Activated CD4-positive, alpha-beta T cell treated with anti-CD3 and anti-CD28 coated beads, Interleukin-2, amount 10 ng/mL, durations not matched to agents 24 days and 14 days (primary cell): ENCODE measurements around the gene UBR3. TPM values are rescaled to one million over a fixed set of nuclear protein-coding genes. Genes with fewer than 3 reads are reported as not detected.
A peak's percentile ranks its signal among the peaks of the same experiment; 100 is the strongest.

Experiments
- DNase-seq: peaks from one replicate; pipeline ENCODE4 v3.0.0; 2022
- H3K27ac Mint-ChIP-seq: one replicate; pipeline ENCODE4 v1.8.0; 2022; ENCODE audit warnings: mild to moderate bottlenecking, mixed read lengths
- H3K27me3 Mint-ChIP-seq: one replicate; pipeline ENCODE4 v1.8.0; 2022; ENCODE audit warnings: mixed read lengths
- H3K36me3 Mint-ChIP-seq: one replicate; pipeline ENCODE4 v1.8.0; 2022; ENCODE audit warnings: low read depth, mild to moderate bottlenecking, mixed read lengths
- H3K4me1 Mint-ChIP-seq: one replicate; pipeline ENCODE4 v1.8.0; 2021; ENCODE audit warnings: mixed read lengths
- H3K4me3 Mint-ChIP-seq: one replicate; pipeline ENCODE4 v1.8.0; 2022; ENCODE audit warnings: mild to moderate bottlenecking, moderate library complexity, mixed read lengths
- H3K9me3 Mint-ChIP-seq: one replicate; pipeline ENCODE4 v1.8.0; 2021; ENCODE audit warnings: mixed read lengths
- intact Hi-C: fragments of 100-400 bp; cut with micrococcal nuclease; formaldehyde crosslinking; loops from one replicate; pipeline ENCODE4 v1.15.1; 2023
- total RNA-seq: library from RNA; stranded (reverse); gene quantifications from 2 replicates; pipeline ENCODE4 v1.2.3, GENCODE V29; 2022

UBR3 gene, protein sequence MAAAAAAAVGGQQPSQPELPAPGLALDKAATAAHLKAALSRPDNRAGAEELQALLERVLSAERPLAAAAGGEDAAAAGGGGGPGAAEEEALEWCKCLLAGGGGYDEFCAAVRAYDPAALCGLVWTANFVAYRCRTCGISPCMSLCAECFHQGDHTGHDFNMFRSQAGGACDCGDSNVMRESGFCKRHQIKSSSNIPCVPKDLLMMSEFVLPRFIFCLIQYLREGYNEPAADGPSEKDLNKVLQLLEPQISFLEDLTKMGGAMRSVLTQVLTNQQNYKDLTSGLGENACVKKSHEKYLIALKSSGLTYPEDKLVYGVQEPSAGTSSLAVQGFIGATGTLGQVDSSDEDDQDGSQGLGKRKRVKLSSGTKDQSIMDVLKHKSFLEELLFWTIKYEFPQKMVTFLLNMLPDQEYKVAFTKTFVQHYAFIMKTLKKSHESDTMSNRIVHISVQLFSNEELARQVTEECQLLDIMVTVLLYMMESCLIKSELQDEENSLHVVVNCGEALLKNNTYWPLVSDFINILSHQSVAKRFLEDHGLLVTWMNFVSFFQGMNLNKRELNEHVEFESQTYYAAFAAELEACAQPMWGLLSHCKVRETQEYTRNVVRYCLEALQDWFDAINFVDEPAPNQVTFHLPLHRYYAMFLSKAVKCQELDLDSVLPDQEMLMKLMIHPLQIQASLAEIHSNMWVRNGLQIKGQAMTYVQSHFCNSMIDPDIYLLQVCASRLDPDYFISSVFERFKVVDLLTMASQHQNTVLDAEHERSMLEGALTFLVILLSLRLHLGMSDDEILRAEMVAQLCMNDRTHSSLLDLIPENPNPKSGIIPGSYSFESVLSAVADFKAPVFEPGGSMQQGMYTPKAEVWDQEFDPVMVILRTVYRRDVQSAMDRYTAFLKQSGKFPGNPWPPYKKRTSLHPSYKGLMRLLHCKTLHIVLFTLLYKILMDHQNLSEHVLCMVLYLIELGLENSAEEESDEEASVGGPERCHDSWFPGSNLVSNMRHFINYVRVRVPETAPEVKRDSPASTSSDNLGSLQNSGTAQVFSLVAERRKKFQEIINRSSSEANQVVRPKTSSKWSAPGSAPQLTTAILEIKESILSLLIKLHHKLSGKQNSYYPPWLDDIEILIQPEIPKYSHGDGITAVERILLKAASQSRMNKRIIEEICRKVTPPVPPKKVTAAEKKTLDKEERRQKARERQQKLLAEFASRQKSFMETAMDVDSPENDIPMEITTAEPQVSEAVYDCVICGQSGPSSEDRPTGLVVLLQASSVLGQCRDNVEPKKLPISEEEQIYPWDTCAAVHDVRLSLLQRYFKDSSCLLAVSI (N-terminal part only)
- 25.8 and 26.0 TPM in 2 replicates for total RNA-seq

DNA sequence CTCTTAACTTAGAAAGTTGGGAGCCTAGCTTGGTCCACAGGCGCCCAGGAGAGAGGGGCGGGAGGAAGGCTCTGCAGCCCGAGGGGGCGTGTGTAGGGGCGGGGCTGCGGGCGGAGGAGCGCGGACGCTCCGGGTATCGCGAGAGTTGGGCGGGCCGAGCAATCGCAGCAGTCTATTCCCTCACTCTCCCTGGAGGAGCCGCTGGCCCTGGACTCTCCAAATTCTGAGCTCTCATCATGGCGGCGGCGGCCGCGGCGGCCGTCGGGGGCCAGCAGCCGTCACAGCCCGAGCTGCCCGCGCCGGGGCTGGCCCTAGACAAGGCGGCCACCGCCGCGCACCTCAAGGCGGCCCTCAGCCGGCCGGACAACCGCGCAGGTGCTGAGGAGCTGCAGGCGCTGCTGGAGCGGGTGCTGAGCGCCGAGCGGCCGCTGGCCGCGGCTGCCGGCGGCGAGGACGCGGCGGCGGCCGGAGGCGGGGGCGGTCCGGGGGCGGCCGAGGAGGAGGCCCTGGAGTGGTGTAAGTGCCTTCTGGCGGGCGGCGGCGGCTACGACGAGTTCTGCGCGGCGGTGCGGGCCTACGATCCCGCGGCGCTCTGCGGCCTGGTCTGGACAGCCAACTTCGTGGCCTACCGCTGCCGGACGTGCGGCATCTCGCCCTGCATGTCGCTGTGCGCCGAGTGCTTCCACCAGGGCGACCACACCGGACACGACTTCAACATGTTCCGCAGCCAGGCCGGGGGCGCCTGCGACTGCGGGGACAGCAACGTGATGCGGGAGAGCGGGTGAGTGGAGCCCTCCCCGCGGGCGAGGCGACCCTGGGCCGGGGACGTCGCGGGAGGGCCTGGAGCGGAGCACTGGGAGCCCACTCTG lies at the start of gene UBR3:
UBR3 (plus strand) TSS at position 183 of the 869 bp plus-strand sequence; CDS start at position 237, 54 bp downstream.
- peaks cover 39% of the 10 kb centered on the region for H3K4me1 Mint-ChIP-seq
- peak within 1 kb of the TSS; percentile 92 for H3K4me3 Mint-ChIP-seq
- H3K9me3 Mint-ChIP-seq: no peaks in the 10 kb centered on the region
- H3K27ac Mint-ChIP-seq: peak within 1 kb of the TSS; percentile 93
- DNase-seq: peak; percentile 97
- no peaks in the 10 kb centered on the region for H3K27me3 Mint-ChIP-seq
- H3K36me3 Mint-ChIP-seq: peaks cover 16% of the 10 kb centered on the region
- intact Hi-C loops: loop anchor here (1.0 to 2.0 kb wide), 3 partner anchors 29 to 133 kb away; partner anchors contain the start of genes CFAP210, PHOSPHO2 and SSB

DNA sequence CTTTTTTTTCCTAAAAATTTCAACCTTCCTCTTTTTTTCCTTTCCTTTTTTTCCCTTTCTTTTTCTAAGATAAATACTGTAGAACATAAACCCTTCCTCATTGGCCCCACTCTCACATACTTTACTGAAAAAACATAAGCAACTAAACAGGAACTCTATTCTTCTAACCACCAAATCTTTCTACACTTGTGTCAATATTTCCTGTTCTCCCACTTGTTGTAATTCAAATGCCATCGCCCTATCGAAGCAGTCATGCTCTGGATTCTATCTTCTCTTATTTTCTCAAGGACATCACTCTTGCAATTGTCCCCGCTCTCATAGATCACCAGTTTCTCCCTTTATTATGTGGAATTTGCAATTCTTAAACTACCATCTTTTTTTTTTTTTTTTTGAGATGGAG lies 48.8 kb upstream of the UBR3 start:
- DNase-seq: no peak
- H3K36me3 Mint-ChIP-seq: no peaks in the 10 kb centered on the region
- peaks cover 6% of the 10 kb centered on the region for H3K4me1 Mint-ChIP-seq
- H3K9me3 Mint-ChIP-seq: no peaks in the 10 kb centered on the region
- H3K4me3 Mint-ChIP-seq: no peak overlapping the region
- peaks cover 4% of the 10 kb centered on the region for H3K27me3 Mint-ChIP-seq
- intact Hi-C loops: no loop called here
- H3K27ac Mint-ChIP-seq: no peak overlapping the region

DNA sequence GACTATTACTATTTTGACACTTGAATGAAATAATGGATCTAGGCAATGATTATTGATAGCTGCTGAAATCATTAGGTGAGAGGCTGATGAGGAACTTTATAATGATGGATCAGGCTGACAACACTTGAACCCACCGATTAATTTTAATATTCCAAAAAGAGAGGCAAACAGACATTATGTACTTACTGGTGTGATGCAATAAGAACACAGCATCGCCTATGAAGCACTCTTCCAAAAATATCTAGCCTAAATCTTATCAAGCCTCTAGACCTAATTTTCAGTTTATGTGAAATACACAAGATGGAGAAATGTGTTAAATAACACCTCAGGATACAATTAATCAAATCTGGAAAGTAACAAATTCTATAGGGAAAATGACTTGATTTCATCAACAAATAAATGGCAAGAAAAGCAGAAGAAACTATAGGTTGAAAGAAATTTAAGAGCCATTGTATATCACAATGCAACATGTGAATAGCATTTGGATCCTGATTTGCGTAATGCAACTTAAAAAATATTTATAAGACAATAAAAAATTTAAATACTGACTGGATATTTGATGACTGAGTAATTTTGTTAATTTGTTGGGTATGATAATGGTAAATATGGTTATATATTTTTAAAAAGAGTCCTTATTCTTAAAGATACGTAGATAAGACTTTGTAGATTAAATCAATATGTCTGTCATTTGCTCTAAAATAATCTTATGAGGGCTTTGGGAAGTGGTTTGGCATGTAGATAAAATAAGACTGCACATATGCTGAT lies 45.8 kb upstream of the UBR3 start:
- DNase-seq: no peak
- Mint-ChIP-seq H3K4me3 (no peak overlapping the region), H3K27ac (no peak overlapping the region), H3K27me3 (peaks cover 4% of the 10 kb centered on the region), H3K36me3 (no peaks in the 10 kb centered on the region), H3K4me1 (peaks cover 3% of the 10 kb centered on the region), H3K9me3 (no peaks in the 10 kb centered on the region)
- intact Hi-C loops: no loop called here

DNA sequence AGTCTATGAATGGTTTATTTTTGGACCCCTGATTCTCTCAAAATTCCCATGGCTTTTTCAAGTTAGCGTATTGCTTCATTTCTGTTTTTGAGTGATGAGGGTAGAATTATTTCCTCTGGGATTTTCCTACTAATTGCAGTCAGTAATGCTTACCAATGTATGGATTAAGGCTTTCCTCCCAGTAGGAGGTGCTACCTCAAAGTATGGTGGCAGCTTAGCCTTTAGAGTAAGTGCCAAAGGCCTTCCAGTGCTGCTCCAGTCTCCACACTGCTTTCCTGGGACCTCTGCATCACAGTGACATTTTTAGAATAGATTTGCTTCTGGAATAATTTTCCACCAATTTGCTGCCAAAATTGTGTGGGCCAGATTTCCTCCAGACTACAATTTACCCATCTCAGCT lies 44.7 kb upstream of the UBR3 start:
- Mint-ChIP-seq H3K36me3 (no peaks in the 10 kb centered on the region), H3K4me1 (peaks cover 3% of the 10 kb centered on the region), H3K9me3 (no peaks in the 10 kb centered on the region), H3K27me3 (peaks cover 4% of the 10 kb centered on the region), H3K27ac (no peak overlapping the region), H3K4me3 (no peak overlapping the region)
- intact Hi-C loops: no loop called here
- no peak for DNase-seq

DNA sequence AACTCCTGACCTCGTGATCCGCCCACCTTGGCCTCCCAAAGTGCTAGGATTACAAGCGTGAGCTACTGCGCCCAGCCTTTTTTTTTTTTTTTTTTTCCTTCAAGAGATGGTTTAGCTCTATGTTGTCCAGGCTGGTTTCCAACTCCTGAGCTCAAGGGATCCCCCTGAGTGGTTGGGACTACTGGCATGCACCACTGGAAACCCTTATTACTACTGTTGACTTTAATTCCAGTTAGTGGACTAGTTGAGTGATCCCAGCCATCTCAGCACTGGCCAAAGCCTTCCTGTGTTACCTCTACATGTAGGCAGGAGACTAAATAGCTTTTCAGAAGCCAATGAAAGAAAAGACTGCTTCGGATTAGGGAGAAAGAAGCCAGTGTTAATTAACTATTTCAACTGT lies 36.7 kb upstream of the UBR3 start:
- Mint-ChIP-seq H3K4me3 (no peak overlapping the region), H3K4me1 (peaks cover 5% of the 10 kb centered on the region), H3K9me3 (no peaks in the 10 kb centered on the region), H3K27me3 (peaks cover 31% of the 10 kb centered on the region), H3K27ac (no peak overlapping the region), H3K36me3 (no peaks in the 10 kb centered on the region)
- no peak for DNase-seq
- intact Hi-C loops: no loop called here

DNA sequence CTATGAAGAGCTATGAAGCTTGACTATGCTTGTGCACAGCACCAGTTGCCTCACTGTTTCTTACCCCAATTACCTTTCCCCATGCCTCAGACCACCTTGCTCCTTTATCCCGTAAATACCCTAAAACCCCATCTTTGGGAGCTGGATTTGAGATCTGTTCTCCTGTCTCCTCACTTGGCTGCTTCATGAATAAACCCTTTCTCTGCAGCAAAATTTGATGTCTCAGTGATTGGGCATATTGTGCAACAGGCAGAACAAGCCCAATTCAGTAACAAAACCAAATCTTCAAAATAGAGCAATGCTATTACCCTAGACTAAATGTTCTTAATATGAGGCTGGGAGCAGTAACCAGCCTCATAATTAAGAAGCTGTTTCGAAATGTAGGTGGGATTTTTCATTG lies 32.1 kb upstream of the UBR3 start:
- Mint-ChIP-seq H3K36me3 (no peaks in the 10 kb centered on the region), H3K4me3 (no peak overlapping the region), H3K9me3 (peaks cover 3% of the 10 kb centered on the region), H3K4me1 (peaks cover 10% of the 10 kb centered on the region), H3K27me3 (peaks cover 17% of the 10 kb centered on the region), H3K27ac (no peak overlapping the region)
- DNase-seq: no peak
- intact Hi-C loops: no loop called here

DNA sequence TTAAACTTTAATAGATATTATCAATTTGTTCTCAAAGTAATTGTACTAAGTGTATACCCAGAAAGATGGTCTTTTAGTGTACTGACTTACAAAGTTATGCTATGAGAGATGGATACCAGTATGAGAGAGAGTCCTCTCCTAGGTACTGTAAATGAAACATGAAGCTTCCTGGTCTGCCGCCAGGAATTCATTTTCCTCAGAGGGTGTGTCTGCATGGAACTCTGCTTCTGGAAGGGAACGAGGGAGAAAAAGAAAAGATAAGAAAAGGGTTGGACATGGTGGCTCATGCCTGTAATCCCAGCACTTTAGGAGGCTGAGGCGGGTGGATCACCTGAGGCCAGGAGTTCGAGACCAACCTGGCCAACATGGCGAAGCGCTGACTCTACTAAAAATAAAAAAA lies 30.8 kb upstream of the UBR3 start:
- no peak overlapping the region for H3K4me3 Mint-ChIP-seq
- H3K9me3 Mint-ChIP-seq: peaks cover 3% of the 10 kb centered on the region
- peaks cover 4% of the 10 kb centered on the region for H3K36me3 Mint-ChIP-seq
- H3K4me1 Mint-ChIP-seq: peaks cover 14% of the 10 kb centered on the region
- no peak overlapping the region for H3K27ac Mint-ChIP-seq
- peaks cover 17% of the 10 kb centered on the region for H3K27me3 Mint-ChIP-seq
- DNase-seq: no peak
- intact Hi-C loops: no loop called here

DNA sequence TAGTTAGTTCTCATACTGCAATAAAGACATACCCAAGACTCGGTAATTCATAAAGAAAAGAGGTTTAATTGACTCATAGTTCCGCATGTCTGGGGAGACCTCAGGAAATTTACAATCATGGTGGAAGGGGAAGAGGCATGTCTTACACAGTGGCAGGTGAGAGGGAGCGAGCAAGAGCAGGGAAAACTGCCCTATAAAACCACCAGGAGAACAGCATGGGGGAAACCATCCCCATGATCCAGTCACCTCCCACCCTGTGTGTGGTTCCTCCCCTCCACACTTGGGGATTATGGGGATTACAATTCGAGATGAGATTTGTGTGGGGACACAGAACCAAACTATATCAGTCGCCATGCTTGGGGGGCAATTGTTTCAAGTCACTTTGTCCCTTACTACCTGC lies 29.7 kb upstream of the UBR3 start:
- peak overlapping the region; percentile 34 for H3K27ac Mint-ChIP-seq
- H3K27me3 Mint-ChIP-seq: peaks cover 14% of the 10 kb centered on the region
- intact Hi-C loops: no loop called here
- DNase-seq: no peak
- H3K36me3 Mint-ChIP-seq: peaks cover 11% of the 10 kb centered on the region
- H3K9me3 Mint-ChIP-seq: peaks cover 3% of the 10 kb centered on the region
- H3K4me1 Mint-ChIP-seq: peaks cover 18% of the 10 kb centered on the region
- H3K4me3 Mint-ChIP-seq: peak overlapping the region; percentile 66

DNA sequence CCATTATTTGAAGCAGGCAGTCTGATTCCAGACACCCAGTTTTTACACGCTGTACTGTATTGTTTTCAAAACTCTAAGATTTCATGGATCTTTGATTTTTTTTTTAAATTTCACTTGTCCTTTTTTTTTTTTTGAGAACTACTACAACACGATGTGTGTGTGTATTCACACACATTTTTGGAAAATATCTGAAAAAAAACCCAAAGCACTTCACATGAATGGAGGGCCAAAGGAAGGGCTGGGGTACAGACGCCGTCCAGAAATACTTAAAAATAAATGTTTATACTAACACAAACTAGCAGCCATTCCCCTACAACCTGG lies 28.9 kb upstream of the UBR3 start:
- peaks cover 20% of the 10 kb centered on the region for H3K4me1 Mint-ChIP-seq
- H3K9me3 Mint-ChIP-seq: peaks cover 3% of the 10 kb centered on the region
- H3K27me3 Mint-ChIP-seq: peaks cover 11% of the 10 kb centered on the region
- peak overlapping the region; percentile 96 for H3K4me3 Mint-ChIP-seq
- intact Hi-C loops: loop anchor here (1.0 to 2.0 kb wide), 2 partner anchors 29 to 104 kb away; partner anchors contain the start of genes CFAP210, PHOSPHO2 and UBR3
- DNase-seq: no peak
- peaks cover 14% of the 10 kb centered on the region for H3K36me3 Mint-ChIP-seq
- H3K27ac Mint-ChIP-seq: peak overlapping the region; percentile 90

DNA sequence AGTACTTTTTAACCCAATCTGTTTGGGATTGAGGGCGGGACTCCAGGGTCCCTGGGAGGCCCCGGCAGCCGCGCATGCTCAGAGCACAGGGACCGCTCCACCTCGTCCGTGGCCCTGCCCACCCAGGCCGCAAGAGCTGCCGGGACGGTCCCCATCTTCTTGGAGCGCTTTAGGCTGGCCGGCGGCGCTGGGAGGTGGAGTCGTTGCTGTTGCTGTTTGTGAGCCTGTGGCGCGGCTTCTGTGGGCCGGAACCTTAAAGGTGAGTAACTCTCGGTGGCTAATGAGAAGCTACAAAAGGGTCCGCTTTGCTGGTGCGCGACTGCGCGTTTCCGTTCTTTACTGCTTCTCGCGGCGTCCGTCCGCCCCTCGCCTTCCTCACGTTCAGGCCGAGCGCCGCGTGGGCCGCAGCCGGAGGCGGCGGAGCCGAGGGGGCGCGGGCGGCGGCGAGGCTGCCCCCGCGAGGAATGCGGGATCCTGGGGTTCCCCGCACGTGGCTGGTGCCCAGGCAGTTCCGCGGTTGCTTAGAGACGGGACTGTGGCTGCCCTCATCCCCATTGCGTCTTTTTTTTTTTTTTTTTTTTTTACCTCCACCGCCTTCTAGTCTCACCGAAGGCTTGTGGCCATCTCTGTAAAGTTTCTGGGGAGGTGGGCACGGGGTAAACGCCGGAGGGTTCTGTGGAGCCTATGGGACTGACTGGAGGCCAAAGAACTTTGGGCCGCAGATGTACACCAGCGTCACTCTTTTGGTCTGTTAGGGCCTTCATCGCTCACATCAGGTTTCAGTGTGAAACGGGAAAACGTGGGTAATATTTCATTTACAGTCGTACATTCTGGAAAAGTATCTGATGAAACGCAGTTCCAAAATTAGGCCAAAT lies 28.3 kb upstream of the UBR3 start, which contains the start of gene SSB:
SSB (plus strand) TSS at position 154 of the 875 bp plus-strand sequence. CDS start 2,090 bp downstream, outside the sequence.
- Mint-ChIP-seq H3K4me3 (peak within 1 kb of the TSS; percentile 96), H3K27ac (peak within 1 kb of the TSS; percentile 96), H3K9me3 (peaks cover 3% of the 10 kb centered on the region), H3K4me1 (peaks cover 20% of the 10 kb centered on the region), H3K27me3 (peaks cover 8% of the 10 kb centered on the region), H3K36me3 (peaks cover 18% of the 10 kb centered on the region)
- DNase-seq: peak; percentile 97
- intact Hi-C loops: loop anchor here (1.0 to 2.0 kb wide), 3 partner anchors 28 to 215 kb away; partner anchors contain the start of genes CFAP210, PHOSPHO2, PPIG and UBR3

DNA sequence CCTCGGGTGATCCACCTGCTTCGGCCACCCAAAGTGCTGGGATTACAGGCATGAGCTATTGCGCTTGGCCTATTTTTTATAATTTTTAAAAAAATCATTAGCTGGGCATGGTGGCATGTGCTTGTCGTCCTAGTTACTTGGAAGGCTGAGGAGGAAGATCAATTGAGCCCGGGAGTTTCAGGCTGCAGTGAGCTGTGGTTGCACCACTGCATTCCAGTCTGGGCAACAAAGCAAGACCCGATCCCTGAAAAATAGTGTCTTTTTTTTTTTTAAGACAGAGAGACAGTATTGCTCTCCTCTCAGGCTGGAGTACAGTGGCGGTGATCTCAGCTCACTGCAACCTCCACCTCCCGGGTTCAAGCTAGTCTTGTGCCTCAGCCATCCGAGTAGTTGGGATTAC lies 23.8 kb upstream of the UBR3 start:
- Mint-ChIP-seq H3K36me3 (peaks cover 37% of the 10 kb centered on the region), H3K4me3 (no peak overlapping the region), H3K27ac (no peak overlapping the region), H3K27me3 (no peaks in the 10 kb centered on the region), H3K4me1 (peaks cover 15% of the 10 kb centered on the region), H3K9me3 (no peaks in the 10 kb centered on the region)
- DNase-seq: no peak
- intact Hi-C loops: no loop called here
